ENCODE data around the gene INTS11.

DNA sequence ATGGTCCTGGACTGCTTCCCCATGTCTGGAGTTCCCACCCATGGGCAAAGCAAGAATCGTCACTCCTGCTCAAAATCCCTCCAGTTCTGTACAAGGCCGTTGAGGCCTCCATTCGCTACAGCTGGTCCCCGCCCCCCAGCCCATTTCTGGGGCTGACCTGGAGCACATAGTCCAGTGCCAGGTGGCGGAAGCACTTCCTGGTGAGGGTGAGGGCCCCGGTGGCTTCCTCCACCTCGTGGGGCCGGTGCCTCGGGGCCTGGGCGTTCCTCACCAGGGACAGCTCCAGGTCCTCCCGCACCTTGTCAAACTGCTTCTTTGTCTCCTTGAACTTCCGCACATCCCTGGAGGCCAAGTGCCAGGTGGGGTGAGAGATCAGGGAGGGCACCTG is 24.1 kb downstream of the INTS11 start:
- TF ChIP-seq POLR2AphosphoS5 (IDR thresholded peaks at IDR 0.05; ENCODE audit: borderline replicate concordance, low read depth, low read length) (no peak), EZH2 (IDR thresholded peaks at IDR 0.05) (no peak), FOXP2 (optimal IDR thresholded peaks at IDR 0.05; ENCODE audit: control extremely low read depth, extremely low read length, insufficient read depth) (no peak)

All from SK-N-MC (cell line).